Adipose tissue (tissue), 3 donors: ENCODE data around the gene RBBP5. TPM values are rescaled to one million over a fixed set of nuclear protein-coding genes. Genes with fewer than 3 reads are reported as not detected.
A peak's percentile ranks its signal among the peaks of the same experiment; 100 is the strongest.
"Not testable (repeated sequence)": the region's sequence is repeated elsewhere in the genome, so short reads cannot be mapped to it uniquely, and the experiment has no call there.

Experiments used
- H3K27ac ChIP-seq: one replicate; pipeline ENCODE4 v1.5.1; 2013; ENCODE audit warnings: low read depth, low read length
- WGBS, 3 donors: extraction: QIAGEN DNeasy Blood & Tissue Kit; methylation state at CpG; one replicate each; pipeline ENCODE4 v1.1.7; 2013; 5-methylcytosine and 5-hydroxymethylcytosine counted together
- polyA plus RNA-seq, 3 donors: library from polyadenylated mRNA; stranded (reverse); fragments of 200-250 nt; gene quantifications; one replicate each; pipeline ENCODE4 v1.2.3, GENCODE V29; 2013
- donor health status: healthy with polysubstance abuse.
- donor health status: Bipolar disorder and iron deficiency.
- donor health status: healthy.

Gene RBBP5
- 1 to 10 TPM; 4.2 to 6.0 (median 5.6) TPM for polyA plus RNA-seq

GRCh38 chr1:205121660-205122488 lies at the start of gene RBBP5:
RBBP5 (minus strand) TSS chr1:205121978; CDS start chr1:205121873, 105 bp downstream.
- 0 to 1% (median 0%) methylated on average over 46 of the region's 46 CpGs for WGBS, 3 donors
- peak within 1 kb of the TSS; percentile 15 for H3K27ac ChIP-seq

- H3K27ac ChIP-seq = no peak overlapping the region
- 80 to 87% (median 85%) methylated on average over 5 of the region's 5 CpGs for WGBS, 3 donors
These were observed 49.6 kb upstream of the RBBP5 start for GRCh38 chr1:205171369-205171768.

GRCh38 chr1:205170532-205171269 lies 48.9 kb upstream of the RBBP5 start:
- H3K27ac ChIP-seq = no peak overlapping the region
- 80 to 89% (median 80%) methylated on average over 9 of the region's 9 CpGs for WGBS, 3 donors

- no peak overlapping the region for H3K27ac ChIP-seq
- 89 to 93% (median 92%) methylated on average over 10 of the region's 10 CpGs for WGBS, 3 donors
These were observed 47.5 kb upstream of the RBBP5 start for GRCh38 chr1:205169248-205169647.

- WGBS, 3 donors = 81 to 85% (median 82%) methylated on average over 1 of the region's 1 CpG
- no peak overlapping the region for H3K27ac ChIP-seq
These were observed 46.5 kb upstream of the RBBP5 start for GRCh38 chr1:205168291-205168690.

GRCh38 chr1:205162301-205162700 lies 40.5 kb upstream of the RBBP5 start:
- H3K27ac ChIP-seq = no peak overlapping the region
- 78 to 95% (median 88%) methylated on average over 1 of the region's 1 CpG for WGBS, 3 donors

- 86 to 92% (median 91%) methylated on average over 6 of the region's 6 CpGs for WGBS, 3 donors
- no peak overlapping the region for H3K27ac ChIP-seq
These were observed 39.3 kb upstream of the RBBP5 start for GRCh38 chr1:205161076-205161475.

- WGBS, 3 donors = 84 to 95% (median 92%) methylated on average over 2 of the region's 2 CpGs
- no peak overlapping the region for H3K27ac ChIP-seq
These were observed 36.4 kb upstream of the RBBP5 start for GRCh38 chr1:205158048-205158616.

- H3K27ac ChIP-seq = not testable (repeated sequence)
- WGBS, 3 donors = 81 to 99% (median 96%) methylated on average over 3 of the region's 3 CpGs
These were observed 34.0 kb upstream of the RBBP5 start for GRCh38 chr1:205155665-205156377.

GRCh38 chr1:205152505-205152904 lies 30.7 kb upstream of the RBBP5 start:
- WGBS, 3 donors = 96 to 98% (median 97%) methylated on average over 4 of the region's 4 CpGs
- H3K27ac ChIP-seq = no peak overlapping the region

- H3K27ac ChIP-seq = no peak overlapping the region
- WGBS, 3 donors = 74 to 96% (median 92%) methylated on average over 5 of the region's 5 CpGs
These were observed 29.1 kb upstream of the RBBP5 start for GRCh38 chr1:205150651-205151428.

GRCh38 chr1:205147191-205147835 lies 25.5 kb upstream of the RBBP5 start:
- H3K27ac ChIP-seq = no peak overlapping the region
- WGBS, 3 donors = 81 to 88% (median 84%) methylated on average over 6 of the region's 6 CpGs

GRCh38 chr1:205144751-205145150 lies 23.0 kb upstream of the RBBP5 start:
- 15 to 52% (median 48%) methylated on average over 1 of the region's 1 CpG for WGBS, 3 donors
- H3K27ac ChIP-seq = no peak overlapping the region

GRCh38 chr1:205144046-205144720 lies 22.4 kb upstream of the RBBP5 start:
- WGBS, 3 donors = 68 to 83% (median 82%) methylated on average over 1 of the region's 1 CpG
- H3K27ac ChIP-seq = no peak overlapping the region

- WGBS, 3 donors = 21 to 54% (median 51%) methylated on average over 2 of the region's 2 CpGs
- no peak overlapping the region for H3K27ac ChIP-seq
These were observed 20.3 kb upstream of the RBBP5 start for GRCh38 chr1:205142102-205142469.

- H3K27ac ChIP-seq = no peak overlapping the region
- 17 to 23% (median 20%) methylated on average over 12 of the region's 12 CpGs for WGBS, 3 donors
These were observed 19.7 kb upstream of the RBBP5 start for GRCh38 chr1:205141236-205142101.
